HCT116 (cell line): Measurements from ENCODE around the gene SSH2.

Experiments
- CTCF ChIP-seq, 3 experiments: fragments of 200-600 bp in 1 of 3; sonication (generic) in 1 of 3; IDR thresholded peaks in 2 of 3; conservative IDR thresholded peaks in 1 of 3; 2 replicates each; pipeline ENCODE4 v1.5.1; 2012 to 2017; ENCODE audit warnings: low read depth in 2 of 3, low read length in 2 of 3, antibody characterized with exemption in 1 of 3, borderline replicate concordance in 1 of 3, control low read depth in 1 of 3, mild to moderate bottlenecking in 1 of 3, mixed read lengths in 1 of 3, mixed run types in 1 of 3, moderate library complexity in 1 of 3; ENCODE audit not compliant: insufficient read depth in 1 of 3
- ELF1 ChIP-seq: IDR thresholded peaks from 2 replicates; pipeline ENCODE4 v1.6.1; 2012; ENCODE audit warnings: low read depth, borderline replicate concordance
- FOSL1 ChIP-seq: IDR thresholded peaks from 2 replicates; pipeline ENCODE4 v1.6.1; 2012; ENCODE audit warnings: low read depth
- MAX ChIP-seq: IDR thresholded peaks from 2 replicates; pipeline ENCODE4 v1.6.1; 2012
- RAD21 ChIP-seq: IDR thresholded peaks from 2 replicates; pipeline ENCODE4 v1.6.1; 2012; ENCODE audit warnings: low read depth, mild to moderate bottlenecking
- SP1 ChIP-seq: IDR thresholded peaks from 2 replicates; pipeline ENCODE4 v1.6.1; 2012; ENCODE audit warnings: low read depth
- TCF7L2 ChIP-seq: IDR thresholded peaks from 2 replicates; pipeline ENCODE4 v1.7.0; 2011; ENCODE audit warnings: borderline replicate concordance, inconsistent platforms; ENCODE audit not compliant: insufficient read depth, insufficient read length; ENCODE audit errors: extremely low read depth
- YY1 ChIP-seq: IDR thresholded peaks from 2 replicates; pipeline ENCODE4 v1.6.1; 2011; ENCODE audit warnings: low read length, low read depth, moderate library complexity, mild to moderate bottlenecking; ENCODE audit not compliant: insufficient replicate concordance; ENCODE audit errors: extremely low read depth

- TF ChIP-seq ELF1 (no peak), CTCF (IDR thresholded peaks at IDR 0.05 in 2 of 3, conservative IDR thresholded peaks at IDR 0.05 in 1 of 3; ENCODE audit: borderline replicate concordance in 1 of 3, insufficient read depth in 1 of 3, low read depth in 2 of 3, low read length in 2 of 3) (no peak), SP1 (no peak), TCF7L2 (no peak), YY1 (no peak), FOSL1 (no peak), RAD21 (no peak), MAX (no peak)
Measured at GRCh38 chr17:29640981-29641642, 288.9 kb downstream of the SSH2 start.
